GM19023 (cell line): ENCODE results near the gene ALOX15.
"Not testable (repeated sequence)": the region's sequence is repeated elsewhere in the genome, so short reads cannot be mapped to it uniquely, and the experiment has no call there.

ENCODE experiments used
- ATAC-seq: cut with Tn5 transposase; IDR thresholded peaks from one replicate; pipeline ENCODE4 v1.9.1; 2021; ENCODE audit warnings: mild to moderate bottlenecking, moderate library complexity; ENCODE audit not compliant: unreplicated experiment

Gene ALOX15

DNA sequence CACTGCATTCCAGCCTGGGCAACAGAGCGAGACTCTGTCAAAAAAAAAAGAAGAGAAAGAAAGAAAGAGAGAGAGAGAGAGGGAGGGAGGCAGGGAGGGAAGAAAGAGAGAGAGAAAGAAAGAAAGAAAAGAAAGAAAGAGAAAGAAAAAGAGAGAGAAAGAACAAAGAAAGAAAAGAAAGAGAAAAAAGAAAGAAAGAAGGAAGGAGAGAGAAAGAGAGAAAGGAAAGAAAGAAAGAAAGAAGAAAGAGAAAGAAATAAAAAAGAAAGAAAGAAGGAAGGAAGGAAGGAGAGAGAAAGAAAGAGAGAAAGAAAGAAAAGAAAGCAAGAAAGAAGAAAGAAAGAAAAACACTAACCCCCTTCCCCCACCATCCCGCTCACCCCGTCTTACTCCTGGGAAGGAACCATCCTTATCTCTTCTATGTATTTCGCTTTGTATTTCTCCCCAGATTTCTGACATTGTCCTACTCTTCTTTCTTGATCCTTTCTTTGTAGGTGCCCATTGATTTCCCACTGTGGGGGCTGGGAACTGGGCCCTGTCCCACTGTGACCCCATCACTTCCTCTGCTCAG is 20.9 kb downstream of the ALOX15 start:
- no peak for ATAC-seq

DNA sequence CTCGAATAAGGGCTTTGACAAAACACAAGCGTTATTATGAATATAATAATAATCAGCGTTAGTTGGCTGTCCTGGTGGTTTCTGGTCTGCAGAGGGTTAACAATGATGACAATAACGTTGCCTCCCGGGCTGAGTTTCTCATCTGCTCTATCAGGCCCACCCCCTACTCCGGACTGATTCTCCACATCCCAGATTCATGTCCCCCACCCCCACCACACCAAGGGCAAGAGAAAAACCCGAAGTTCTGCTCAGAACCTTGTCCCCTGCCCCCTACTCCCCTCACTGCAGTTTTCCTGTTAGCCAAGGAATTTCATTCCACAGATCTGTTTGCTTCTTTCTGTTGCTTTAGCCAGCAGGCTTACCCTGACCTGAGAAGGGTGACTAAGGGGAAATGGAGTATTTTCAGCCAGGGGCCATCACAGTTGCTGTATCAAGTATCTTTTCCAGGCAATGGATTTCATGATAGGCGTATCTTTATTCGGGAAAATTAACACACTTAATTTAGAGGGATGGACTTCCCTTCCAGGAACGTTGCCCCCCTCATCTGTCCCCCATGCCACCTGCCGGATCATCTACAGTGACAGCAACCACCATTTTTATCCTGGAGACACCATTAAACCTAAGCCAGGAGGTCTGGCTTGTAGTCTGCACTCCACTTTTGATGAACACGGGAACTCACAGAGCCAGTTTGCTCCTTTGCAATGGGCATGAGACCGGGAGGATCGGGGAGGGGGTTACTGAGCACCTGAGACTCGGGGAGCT is 23.7 kb downstream of the ALOX15 start:
- no peak for ATAC-seq

DNA sequence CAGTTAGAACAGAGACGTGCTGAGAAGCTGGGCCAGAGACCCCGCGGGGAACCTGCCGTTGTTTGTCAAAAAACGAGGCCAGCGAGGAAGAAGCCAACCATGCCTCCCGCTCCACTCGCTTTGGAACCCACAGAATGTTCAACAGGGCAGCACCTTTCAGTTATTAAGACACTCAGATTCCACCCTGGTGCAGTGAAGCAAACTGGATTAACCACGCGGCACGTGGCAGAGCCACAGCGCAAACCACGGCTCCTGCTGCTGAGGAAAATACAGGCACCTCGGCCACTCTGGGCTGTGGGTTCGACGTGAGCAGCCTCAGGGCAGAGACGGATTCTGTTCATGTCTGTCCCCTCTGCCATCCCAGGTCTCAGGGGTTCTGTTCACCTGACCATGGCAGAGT is 24.4 kb downstream of the ALOX15 start:
- no peak for ATAC-seq

GRCh38 chr17:4616476-4616875 is 25.0 kb downstream of the ALOX15 start:
- no peak for ATAC-seq

DNA sequence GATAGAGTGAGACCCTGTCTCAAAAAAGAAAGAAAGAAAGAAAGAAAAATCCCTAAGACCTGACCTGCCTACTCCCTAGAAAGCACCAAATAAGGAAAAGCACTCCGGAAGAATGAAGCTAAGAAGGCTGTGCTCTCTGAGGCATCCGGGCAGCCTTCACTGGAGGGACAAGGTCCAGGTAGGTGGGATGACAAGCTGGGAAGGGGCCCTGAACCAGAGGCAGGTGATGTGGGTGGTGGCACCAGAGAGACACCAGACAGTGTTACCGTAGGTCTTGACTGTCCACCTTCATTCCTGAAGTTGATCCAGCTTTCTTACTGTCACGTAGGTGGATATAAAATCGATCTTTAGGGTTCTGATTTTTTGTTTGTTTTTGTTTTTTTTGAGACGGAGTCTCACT is 30.8 kb downstream of the ALOX15 start:
- no peak for ATAC-seq

DNA sequence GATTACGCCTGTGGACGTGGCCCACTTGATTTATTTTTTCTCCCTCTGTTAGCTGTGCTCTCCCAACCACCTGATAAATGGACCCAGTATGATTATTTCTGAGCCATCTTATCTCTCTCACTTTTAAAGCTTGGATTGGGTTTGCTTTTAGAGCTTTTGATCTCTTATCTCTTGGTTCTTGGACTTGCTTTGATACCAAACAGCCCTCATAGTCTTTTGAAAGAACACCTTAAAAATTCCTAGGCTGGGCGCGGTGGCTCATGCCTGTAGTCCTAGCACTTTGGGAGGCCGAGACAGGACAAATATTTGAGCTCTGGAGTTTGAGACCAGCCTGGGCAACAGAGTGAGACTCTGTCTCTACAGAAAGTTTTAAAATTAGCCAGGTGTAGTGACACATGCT is 31.3 kb downstream of the ALOX15 start:
- ATAC-seq = no peak

GRCh38 chr17:4609761-4610160 is 31.7 kb downstream of the ALOX15 start:
- ATAC-seq = no peak

GRCh38 chr17:4607773-4608187 is 33.7 kb downstream of the ALOX15 start:
- no peak for ATAC-seq

DNA sequence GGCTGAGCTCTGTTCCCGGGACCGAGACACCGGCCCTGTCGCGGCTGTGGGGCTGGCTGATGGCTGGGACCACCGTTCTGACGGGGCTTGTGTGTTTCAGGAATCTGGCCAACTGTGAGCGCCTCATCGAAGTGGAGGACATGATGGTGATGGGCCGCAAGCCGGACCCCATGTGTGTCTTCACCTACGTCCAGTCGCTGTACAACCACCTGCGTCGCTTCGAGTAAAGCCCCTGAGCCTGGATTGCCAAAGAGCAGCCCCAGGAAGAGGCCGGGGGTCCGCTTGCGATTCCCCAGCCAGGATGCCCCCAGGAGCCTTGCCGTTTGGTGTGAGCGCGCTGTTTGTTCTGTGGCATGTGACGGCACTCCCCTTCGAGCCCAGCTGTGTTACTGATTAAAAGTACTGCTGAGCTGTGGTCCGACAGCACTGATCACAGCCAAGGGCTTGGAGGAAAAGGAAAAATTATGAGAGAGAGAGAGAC is 34.2 kb downstream of the ALOX15 start:
- no peak for ATAC-seq

- no peak for ATAC-seq
Observed at GRCh38 chr17:4605826-4606225, 35.7 kb downstream of the ALOX15 start.

DNA sequence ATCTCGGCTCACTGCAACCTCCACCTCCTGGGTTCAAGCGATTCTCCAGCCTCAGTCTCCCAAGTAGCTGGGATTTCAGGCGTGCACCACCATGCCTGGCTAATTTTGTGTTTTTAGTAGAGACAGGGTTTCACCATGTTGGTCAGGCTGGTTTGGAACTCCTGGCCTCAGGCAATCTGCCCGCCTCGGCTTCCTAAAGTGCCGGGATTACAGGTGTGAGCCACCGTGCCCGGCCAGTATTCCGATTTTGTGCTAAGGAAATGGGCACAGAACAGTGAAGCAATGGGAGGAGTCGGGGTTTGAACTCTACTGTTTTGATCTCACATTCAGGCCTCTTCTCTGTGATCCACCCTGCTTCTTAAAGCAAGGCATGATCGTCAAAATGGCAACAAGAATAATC is 36.7 kb downstream of the ALOX15 start:
- ATAC-seq = not testable (repeated sequence)

DNA sequence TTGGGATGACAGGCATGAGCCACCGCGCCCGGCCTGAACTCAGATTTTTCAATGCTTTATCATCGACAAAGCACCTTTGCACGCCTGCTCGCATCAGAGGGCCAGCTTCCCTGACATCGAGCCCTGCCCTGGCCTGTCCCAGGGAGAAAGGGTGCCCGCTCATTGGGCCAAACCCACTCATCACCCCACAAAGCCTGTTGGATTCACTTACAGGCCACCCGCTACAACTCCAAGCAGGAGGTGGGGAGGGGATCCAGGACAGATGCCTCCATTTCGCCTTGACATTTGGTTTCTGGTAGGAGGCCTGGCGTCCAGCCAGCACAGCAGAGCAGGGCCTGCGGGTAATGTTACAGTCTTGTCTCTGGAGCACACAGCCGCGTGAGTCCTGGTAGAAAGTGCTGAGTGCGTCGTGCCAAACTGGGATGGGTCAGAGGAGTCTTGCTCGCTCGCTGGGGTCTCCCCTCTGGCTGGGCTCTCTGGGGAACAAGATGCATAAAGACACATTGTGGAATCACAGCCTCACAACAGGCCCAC is 37.3 kb downstream of the ALOX15 start:
- no peak for ATAC-seq

DNA sequence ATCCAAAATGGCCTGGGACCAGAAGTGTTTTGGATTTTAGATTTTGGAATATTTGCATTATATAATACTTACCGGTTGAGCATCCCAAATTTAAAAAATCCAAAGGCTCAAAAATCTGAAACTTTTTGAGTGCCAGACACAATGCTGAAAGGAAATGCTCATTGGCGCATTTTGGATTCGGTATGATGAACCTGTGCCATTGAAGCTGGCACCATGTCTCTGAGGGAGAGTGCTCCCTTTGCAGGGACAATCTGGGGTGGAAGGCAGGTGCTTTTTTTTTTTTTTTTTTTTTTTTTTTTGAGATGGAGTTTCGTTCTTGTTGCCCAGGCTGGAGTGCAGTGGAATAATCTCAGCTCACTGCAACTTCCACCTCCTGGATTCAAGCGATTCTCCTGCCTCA is 39.4 kb downstream of the ALOX15 start:
- no peak for ATAC-seq

DNA sequence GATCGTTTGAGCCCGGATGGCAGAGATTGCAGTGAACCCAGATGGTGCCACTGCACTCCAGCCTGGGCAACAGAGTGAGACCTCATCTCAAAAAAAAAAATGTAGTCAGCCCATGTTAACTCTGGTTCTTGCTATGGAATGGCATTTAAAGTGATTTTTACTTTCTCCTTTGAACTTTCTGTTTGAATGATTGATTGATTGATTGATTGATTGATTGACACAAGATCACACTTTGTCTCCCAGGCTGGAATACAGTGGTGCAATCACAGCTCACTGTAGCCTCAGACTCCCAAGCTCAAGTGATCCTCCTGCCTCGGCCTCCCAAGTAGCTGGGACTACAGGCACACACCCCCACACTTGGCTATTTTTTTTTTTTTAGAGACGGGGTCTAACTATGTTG is 40.2 kb downstream of the ALOX15 start:
- ATAC-seq = no peak

DNA sequence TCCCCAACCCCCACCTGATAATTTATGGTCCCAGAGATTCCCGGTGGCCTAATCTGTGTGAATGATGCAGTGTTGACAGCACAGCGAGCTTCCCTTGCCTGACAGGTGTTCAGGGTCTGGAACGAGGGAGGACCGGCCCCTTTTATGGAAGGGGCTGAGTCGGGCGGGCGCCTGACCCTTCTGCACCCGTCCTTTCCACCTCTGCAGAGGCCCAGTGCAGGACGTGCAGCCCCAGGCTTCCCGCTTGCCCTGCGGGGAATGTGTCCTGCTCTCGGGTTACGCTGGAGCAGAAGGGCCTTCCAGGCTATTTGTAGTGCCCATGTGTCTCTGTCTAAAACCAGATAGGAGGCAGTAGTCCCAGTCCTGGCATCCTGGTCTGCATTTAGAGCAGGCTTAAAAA is 40.9 kb downstream of the ALOX15 start:
- no peak for ATAC-seq

DNA sequence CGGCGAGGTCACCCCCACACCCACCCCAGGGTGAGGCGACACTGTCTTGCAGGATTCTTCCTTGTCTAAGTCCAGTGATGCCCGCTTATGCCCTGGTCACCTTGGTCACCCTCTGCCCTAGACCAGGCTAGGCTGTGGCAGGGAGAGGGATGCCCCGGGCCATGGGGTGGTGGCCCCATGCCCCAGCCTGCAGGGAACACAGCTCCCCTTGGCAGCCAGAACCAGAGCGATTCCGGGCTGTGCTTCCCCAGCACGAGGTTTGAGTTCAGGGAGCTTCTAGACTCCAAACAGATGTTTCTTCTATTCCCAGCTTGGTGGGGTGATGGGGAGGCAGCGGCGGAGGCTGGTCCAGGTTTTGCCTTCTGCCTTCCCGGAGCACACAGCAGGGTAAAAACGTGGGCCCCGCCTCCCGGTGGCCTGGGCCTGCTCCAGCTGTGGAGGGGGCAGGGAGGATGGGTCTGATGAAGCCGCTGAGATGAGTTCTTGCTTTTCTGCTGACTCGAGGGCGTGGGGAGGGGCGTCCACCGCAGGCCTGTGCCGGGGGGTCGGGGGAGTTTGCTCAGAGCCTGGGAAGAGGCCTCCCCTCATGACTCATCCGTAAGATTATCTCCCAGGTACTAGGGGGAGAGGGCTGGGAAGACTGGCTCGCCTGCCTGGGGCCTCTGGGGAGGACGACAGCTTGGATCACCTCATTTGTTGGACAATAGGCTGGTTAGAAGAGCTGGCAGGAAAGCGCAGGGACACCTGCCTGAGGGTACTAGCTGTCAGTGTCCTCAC is 41.8 kb downstream of the ALOX15 start:
- ATAC-seq = no peak

DNA sequence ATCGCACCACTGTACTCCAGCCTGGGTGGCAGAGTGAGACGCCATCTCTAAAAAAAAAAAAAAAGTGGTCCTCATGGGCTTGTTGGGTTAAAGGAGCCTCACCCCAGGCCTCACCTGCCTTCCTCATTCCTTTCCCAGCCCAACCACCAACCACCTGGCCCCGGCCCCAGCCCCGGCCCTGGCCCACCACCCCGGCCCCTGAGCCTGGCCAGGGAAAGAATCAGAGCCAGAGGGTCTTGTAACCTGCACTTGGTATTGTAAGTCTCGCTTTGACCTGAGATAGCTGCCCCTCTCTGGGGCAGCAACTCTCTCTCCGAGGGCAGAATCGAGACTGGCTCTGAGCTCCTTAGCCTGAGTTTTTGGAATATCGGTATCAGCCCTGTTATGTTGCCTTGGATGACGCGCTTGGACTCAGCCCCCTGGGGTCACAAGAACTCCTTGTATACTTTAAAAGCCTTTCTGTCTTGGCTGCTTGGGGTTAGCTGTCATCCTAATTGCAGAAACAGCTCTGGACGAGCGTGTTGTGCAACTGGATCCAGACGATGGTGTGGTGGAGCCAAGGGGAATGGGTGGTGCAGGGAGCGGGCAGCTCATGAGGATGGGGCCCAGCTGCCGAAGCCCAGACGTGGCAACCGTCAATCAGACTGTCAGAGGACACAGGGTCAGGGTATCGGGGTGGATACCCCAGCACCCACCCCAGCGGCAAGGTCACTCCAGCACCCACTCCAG is 42.5 kb downstream of the ALOX15 start:
- no peak for ATAC-seq

DNA sequence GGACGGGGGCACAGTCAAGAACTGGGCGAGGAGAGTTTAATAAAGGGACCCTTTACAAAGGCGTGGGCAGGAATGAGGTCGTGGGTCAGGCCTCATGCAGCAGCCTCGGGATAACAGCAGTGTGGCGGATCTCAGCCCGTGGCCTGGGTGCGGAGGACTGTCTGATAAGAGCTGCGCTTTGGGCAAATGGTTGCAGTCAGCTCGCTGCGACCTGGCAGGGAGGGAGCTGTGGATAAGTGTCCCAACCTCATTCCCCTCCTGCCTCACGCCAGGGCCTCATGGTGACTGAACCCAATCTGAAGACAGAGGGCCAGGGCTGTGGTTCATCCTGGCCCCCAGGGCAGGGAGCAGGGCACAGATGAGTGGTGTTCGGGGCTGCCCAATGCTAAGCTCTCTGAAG is 43.5 kb downstream of the ALOX15 start:
- no peak for ATAC-seq

DNA sequence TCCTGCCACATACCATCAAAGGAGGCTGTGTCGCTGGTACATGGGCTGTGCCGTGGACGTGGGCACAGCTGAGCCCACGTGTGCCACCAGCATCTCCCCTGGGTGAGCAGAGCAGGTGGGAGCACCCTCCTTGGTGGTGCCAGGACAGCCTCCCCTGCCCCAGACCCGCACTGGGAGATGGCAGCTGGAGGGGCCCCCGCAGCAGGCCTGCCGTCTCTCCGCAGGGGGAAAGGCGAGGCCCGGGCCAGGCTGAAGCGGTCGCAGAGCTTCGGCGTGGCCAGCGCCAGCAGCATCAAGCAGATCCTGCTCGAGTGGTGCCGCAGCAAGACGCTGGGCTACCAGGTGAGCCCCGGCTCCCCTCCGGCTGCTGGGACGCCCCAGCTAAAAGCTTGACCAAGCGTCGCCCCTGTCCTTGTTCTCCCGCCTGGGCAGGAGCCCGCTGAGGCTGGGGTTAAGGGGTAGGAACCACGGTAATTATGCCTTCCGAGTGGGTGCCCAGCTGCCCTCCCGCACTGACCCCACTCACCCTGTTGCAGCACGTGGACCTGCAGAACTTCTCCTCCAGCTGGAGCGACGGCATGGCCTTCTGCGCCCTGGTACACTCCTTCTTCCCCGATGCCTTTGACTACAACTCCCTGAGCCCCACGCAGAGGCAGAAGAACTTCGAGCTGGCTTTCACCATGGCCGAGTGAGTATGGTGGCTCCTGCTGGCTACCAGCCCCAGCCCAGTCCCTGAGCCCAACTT is 44.7 kb downstream of the ALOX15 start:
- no peak for ATAC-seq

DNA sequence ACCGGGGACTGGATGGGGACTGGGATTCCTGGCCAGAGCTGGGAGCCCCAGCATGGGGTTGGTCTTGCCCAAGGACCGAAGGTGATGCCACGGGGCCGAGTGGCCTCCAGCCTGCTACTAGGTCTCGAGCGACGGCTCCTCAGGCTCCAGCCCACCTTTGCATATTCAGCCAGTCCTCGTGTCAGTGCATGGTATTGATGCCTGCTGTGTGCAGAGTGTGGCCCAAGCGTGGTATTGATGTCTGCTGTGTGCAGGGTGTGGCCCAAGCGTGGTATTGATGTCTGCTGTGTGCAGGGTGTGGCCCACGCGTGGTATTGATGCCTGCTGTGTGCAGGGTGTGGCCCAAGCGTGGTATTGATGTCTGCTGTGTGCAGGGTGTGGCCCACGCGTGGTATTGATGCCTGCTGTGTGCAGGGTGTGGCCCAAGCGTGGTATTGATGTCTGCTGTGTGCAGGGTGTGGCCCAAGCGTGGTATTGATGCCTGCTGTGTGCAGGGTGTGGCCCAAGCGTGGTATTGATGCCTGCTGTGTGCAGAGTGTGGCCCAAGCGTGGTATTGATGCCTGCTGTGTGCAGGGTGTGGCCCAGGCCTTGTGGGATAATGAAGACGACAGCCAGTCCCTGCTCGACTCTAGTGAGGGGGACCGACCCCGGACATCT is 45.7 kb downstream of the ALOX15 start:
- not testable (repeated sequence) for ATAC-seq
